Measurements from ENCODE around the gene ACP5.

The ACP5 gene

GRCh38 chr19:11547929-11548700 lies 29.3 kb downstream of the ACP5 start:
- no peak for DNase-seq

GRCh38 chr19:11541238-11541637 lies 36.2 kb downstream of the ACP5 start:
- DNase-seq = no peak

DNA sequence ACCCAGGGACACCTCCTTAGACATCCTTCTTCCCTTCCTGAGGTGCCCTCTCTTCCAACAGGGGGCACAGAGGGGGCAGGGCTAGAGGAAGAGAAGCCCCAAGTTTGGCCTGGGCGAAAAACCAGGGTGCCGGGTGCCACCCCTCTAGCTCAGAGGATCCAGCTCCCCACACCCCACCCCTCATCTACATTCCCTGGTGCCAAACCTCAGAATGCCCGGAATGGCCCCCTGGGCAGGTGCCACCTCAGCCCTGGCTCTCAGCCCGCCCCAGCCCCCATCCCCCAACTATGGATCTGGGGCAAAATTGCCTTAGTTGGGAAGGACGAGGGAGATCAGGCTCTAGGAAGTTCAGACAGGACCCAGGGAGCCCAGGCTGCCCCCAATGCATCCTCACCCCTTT lies 36.8 kb downstream of the ACP5 start:
- no peak for DNase-seq

- no peak for DNase-seq
Observed at GRCh38 chr19:11539495-11540365, 37.7 kb downstream of the ACP5 start.

DNA sequence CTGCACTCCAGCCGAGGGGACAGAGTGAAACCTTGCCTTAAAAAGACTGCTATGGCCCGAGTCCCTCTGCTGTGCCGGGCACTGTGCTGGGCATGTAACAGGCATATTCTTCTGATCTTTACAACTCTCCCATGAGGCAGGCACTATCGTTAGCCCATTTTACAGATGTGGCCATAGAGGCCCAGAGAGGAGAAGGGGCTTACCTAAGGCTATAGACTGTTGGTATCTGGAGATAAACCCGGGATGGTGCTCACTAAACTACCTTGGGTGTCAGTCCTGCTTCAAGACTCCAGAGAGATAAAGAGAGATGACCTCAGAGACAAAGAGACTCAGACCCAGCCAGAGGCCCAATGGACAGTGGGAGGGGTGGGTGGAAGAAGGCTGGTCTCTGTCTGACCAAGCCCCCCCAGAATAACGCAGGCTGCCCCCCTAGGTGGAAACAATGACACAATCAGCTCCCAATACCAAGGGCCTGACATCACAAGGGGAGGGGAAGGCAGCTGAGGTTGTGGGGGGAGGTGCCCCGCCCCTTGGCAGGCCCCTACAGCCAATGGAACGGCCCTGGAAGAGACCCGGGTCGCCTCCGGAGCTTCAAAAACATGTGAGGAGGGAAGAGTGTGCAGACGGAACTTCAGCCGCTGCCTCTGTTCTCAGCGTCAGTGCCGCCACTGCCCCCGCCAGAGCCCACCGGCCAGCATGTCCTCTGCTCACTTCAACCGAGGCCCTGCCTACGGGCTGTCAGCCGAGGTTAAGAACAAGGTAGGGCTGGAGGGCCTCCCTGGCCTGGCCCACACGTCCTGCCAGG lies 39.0 kb downstream of the ACP5 start, which contains the start of gene CNN1:
TSS of gene CNN1 (plus strand) at position 620 of the 805 bp plus-strand sequence. CDS start at position 697, 77 bp downstream.
- no peak for DNase-seq

DNA sequence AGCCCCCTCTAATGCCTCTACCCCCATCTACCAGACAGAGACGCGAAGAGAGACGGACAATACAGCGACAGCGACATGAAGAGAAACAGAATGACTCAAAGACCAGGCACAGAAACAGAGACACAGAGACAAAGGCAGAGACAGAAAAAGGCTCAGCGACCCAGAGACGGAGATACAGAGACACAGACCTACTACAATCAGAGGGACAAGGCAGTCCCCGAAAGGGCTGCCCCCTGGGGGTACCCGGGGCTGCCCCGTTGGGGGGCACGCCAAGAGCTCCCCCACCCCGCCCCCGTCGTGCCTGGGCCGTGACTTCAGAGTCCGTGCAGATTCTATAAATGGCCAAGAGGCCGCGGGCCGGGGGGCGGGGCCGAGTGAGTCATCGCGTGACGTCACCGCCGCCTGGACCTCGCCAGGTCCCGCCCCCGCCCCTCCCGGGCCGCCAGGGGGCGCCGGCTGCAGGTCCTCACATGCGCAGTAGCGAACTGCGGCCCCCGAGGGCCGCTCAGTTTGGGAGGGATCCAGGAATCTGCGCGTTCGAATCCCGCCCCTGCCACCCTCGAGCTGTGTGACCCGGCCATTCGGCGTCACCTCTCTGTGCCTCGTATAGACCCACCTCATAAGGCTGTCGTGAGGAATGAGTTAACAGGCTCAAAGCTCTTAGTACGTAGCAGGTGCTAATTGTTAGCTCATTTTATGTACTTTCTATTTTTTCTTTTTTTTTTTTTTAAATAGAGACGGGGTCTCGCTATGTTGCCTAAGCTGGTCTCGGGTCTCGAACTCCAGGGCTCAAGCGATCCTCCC lies 41.5 kb downstream of the ACP5 start:
- peak; percentile 25 to 93 (median 79) for DNase-seq

- DNase-seq = no peak
Observed at GRCh38 chr19:11534948-11535347, 42.5 kb downstream of the ACP5 start.

GRCh38 chr19:11534538-11534937 lies 42.9 kb downstream of the ACP5 start:
- DNase-seq = no peak

- peak; percentile 24 to 95 (median 82) for DNase-seq
Observed at GRCh38 chr19:11530432-11530831, 47.0 kb downstream of the ACP5 start.

DNA sequence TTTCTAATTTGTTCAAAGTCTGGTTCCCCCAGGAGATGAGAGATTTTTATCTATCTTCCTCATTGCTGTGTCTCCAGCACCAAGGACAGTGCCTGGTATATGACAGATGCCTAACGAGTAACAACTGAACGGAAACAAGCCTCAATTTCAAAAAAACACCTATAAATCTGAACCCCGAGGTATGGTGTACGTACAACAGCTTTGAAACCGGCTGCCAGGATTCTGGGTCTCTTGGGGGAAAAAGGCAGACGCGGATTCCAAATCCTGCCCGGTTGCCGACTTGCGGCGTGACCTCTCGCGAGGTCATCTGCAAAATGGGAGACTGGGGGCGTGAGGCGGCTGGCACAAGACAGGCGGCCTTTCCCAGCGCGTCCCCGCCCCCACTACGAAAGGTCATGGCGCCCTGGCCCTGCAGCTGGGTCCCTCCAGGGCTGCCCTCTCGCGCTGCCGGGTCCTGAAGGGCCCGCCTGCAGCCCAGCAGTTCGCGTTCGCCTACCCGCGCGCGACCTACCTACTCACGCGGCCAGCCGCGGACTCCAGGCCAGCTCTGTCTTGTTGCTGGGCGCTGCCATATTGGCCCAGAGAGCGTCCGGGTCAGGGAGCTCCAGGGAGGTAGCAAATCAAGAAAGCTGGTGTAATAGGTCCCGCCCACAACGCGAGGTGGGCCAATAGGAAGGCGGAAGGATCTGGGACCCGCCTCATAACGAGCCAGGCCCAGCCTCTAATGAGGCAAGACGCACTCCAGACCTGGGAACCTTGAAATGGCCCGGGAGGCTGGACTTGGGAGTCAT lies 48.7 kb downstream of the ACP5 start, which contains the start of gene ECSIT:
TSS of gene ECSIT (minus strand) at position 584 of the 791 bp plus-strand sequence. CDS start 9,964 bp downstream, outside the sequence.
- peak; percentile 51 to 98 (median 91) for DNase-seq
